GM18873 (cell line): ENCODE measurements around the gene CHRFAM7A.
"Not testable (repeated sequence)": the region's sequence is repeated elsewhere in the genome, so short reads cannot be mapped to it uniquely, and the experiment has no call there.

Experiments used
- ATAC-seq: cut with Tn5 transposase; IDR thresholded peaks from one replicate; pipeline ENCODE4 v1.9.1; 2021; ENCODE audit warnings: mild to moderate bottlenecking, moderate library complexity, moderate number of reproducible peaks; ENCODE audit not compliant: unreplicated experiment, low FRiP score

Gene CHRFAM7A

GRCh38 chr15:30392766-30393663 lies at the start of gene CHRFAM7A:
Gene CHRFAM7A, minus strand, starts transcription at chr15:30393540. Its CDS starts 10,189 bp downstream, at chr15:30383351.
- ATAC-seq, result not testable (repeated sequence)

- not testable (repeated sequence) for ATAC-seq
Measured at GRCh38 chr15:30438348-30438747, 45.0 kb upstream of the CHRFAM7A start.

GRCh38 chr15:30435878-30436277 lies 42.5 kb upstream of the CHRFAM7A start:
- not testable (repeated sequence) for ATAC-seq

- not testable (repeated sequence) for ATAC-seq
Measured at GRCh38 chr15:30420723-30421122, 27.4 kb upstream of the CHRFAM7A start.

- not testable (repeated sequence) for ATAC-seq
Measured at GRCh38 chr15:30414160-30414559, 20.8 kb upstream of the CHRFAM7A start, which contains the start of gene GOLGA8R. Gene GOLGA8R, minus strand, starts transcription at chr15:30414260. Its CDS starts 98 bp downstream, at chr15:30414162.

GRCh38 chr15:30407636-30408035 lies 14.3 kb upstream of the CHRFAM7A start:
- not testable (repeated sequence) for ATAC-seq

- ATAC-seq, result not testable (repeated sequence)
Measured at GRCh38 chr15:30398988-30399387, 5.6 kb upstream of the CHRFAM7A start.

- not testable (repeated sequence) for ATAC-seq
Measured at GRCh38 chr15:30393664-30393991, 288 bp upstream of the CHRFAM7A start.

GRCh38 chr15:30386318-30386887 lies 6.9 kb downstream of the CHRFAM7A start:
- ATAC-seq, result not testable (repeated sequence)

GRCh38 chr15:30377082-30377413 lies 16.3 kb downstream of the CHRFAM7A start:
- not testable (repeated sequence) for ATAC-seq

- ATAC-seq, result not testable (repeated sequence)
Measured at GRCh38 chr15:30376375-30377081, 16.8 kb downstream of the CHRFAM7A start.

GRCh38 chr15:30375872-30376271 lies 17.5 kb downstream of the CHRFAM7A start:
- not testable (repeated sequence) for ATAC-seq

GRCh38 chr15:30374862-30375261 lies 18.5 kb downstream of the CHRFAM7A start:
- not testable (repeated sequence) for ATAC-seq

GRCh38 chr15:30368271-30368670 lies 25.1 kb downstream of the CHRFAM7A start:
- ATAC-seq, result not testable (repeated sequence)

- not testable (repeated sequence) for ATAC-seq
Measured at GRCh38 chr15:30367246-30367645, 26.1 kb downstream of the CHRFAM7A start.

- not testable (repeated sequence) for ATAC-seq
Measured at GRCh38 chr15:30361404-30361803, 31.9 kb downstream of the CHRFAM7A start.

- ATAC-seq, result not testable (repeated sequence)
Measured at GRCh38 chr15:30360990-30361389, 32.4 kb downstream of the CHRFAM7A start.

- not testable (repeated sequence) for ATAC-seq
Measured at GRCh38 chr15:30355043-30355442, 38.3 kb downstream of the CHRFAM7A start.

GRCh38 chr15:30349803-30350202 lies 43.5 kb downstream of the CHRFAM7A start:
- not testable (repeated sequence) for ATAC-seq

GRCh38 chr15:30336584-30336983 lies 56.8 kb downstream of the CHRFAM7A start:
- not testable (repeated sequence) for ATAC-seq

GRCh38 chr15:30334152-30334551 lies 59.2 kb downstream of the CHRFAM7A start:
- not testable (repeated sequence) for ATAC-seq
